SK-N-MC (cell line): Measurements from ENCODE around the gene BCL3.

Experiments used
- EZH2 ChIP-seq: fragments of 200-600 bp; sonication (generic); IDR thresholded peaks from one replicate; pipeline ENCODE4 v1.6.1; 2017; ENCODE audit warnings: antibody characterized with exemption
- POLR2AphosphoS5 ChIP-seq: IDR thresholded peaks from 2 replicates; pipeline ENCODE4 v1.6.1; 2012; ENCODE audit warnings: mild to moderate bottlenecking, low read depth, low read length, borderline replicate concordance

GRCh38 chr19:44708940-44709339, 39.6 kb upstream of the BCL3 start:
- TF ChIP-seq POLR2AphosphoS5 (no peak), EZH2 (no peak)
